BJ (cell line): ENCODE results near the gene ENHO. TPM values are rescaled to one million over a fixed set of nuclear protein-coding genes. Genes with fewer than 3 reads are reported as not detected.

ENCODE experiments used
- CTCF ChIA-PET: fragments of 350-600 bp; formaldehyde crosslinking; extraction: SDS; loops from one replicate; lab custom pipeline; 2021; ENCODE audit warnings: antibody characterized with exemption, inconsistent platforms; lab: Yijun Ruan, JAX
- POLR2A ChIA-PET: fragments of 300-600 bp; sonication (Branson Sonifier 250); formaldehyde crosslinking; extraction: SDS; loops from one replicate; lab custom pipeline; 2021; ENCODE audit warnings: antibody characterized with exemption; lab: Charles Lee
- DNase-seq: peaks from one replicate; pipeline ENCODE4 v3.0.0-alpha.2; 2011; ENCODE audit warnings: low read depth
- H3K27me3 ChIP-seq: 2 replicates; pipeline ENCODE4 v1.6.0; 2011; ENCODE audit warnings: low read length; ENCODE audit not compliant: control insufficient read depth, insufficient read depth
- H3K36me3 ChIP-seq: 2 replicates; pipeline ENCODE4 v1.5.1; 2011; ENCODE audit warnings: low read length; ENCODE audit not compliant: control insufficient read depth, insufficient read depth
- H3K4me3 ChIP-seq: 2 replicates; pipeline ENCODE4 v1.5.1; 2011; ENCODE audit warnings: low read depth, mild to moderate bottlenecking, control low read depth, low read length
- CTCF ChIP-seq: IDR thresholded peaks from 2 replicates; pipeline ENCODE4 v1.5.1; 2011; ENCODE audit warnings: low read depth, mild to moderate bottlenecking, control low read depth, inconsistent platforms, low read length, moderate library complexity; ENCODE audit not compliant: insufficient read depth
- polyA plus RNA-seq: library from polyadenylated mRNA; depleted of rRNA; stranded (reverse); fragments of >200 nt; gene quantifications from 2 replicates; pipeline ENCODE4 v1.2.3, GENCODE V29; 2011

Gene ENHO
- polyA plus RNA-seq, 1 experiment = 0.11 TPM

GRCh38 chr9:34500623-34501267, 22.0 kb downstream of the ENHO start:
- CTCF ChIA-PET = interaction anchor here (0.6 to 5.0 kb wide), 39 partner anchors 9 to 597 kb away, joined by 3 to 79 read pairs (median 4); no protein-coding TSS in a partner anchor
- Histone ChIP-seq H3K27me3 (peaks cover 6% of the 10 kb centered on the region), H3K36me3 (no peaks in the 10 kb centered on the region), H3K4me3 (no peak overlapping the region)
- POLR2A ChIA-PET = no interaction called here
- no peak for DNase-seq
- TF ChIP-seq CTCF = peak; percentile 99

- Histone ChIP-seq H3K36me3 (no peaks in the 10 kb centered on the region), H3K27me3 (peaks cover 6% of the 10 kb centered on the region), H3K4me3 (no peak overlapping the region)
- ChIA-PET POLR2A (no interaction called here), CTCF (interaction anchor here (1.4 to 4.5 kb wide), 4 partner anchors 60 to 98 kb away, joined by 3 to 37 read pairs (median 13); no protein-coding TSS in a partner anchor)
- no peak for TF ChIP-seq CTCF
- DNase-seq = no peak
Observed at GRCh38 chr9:34499076-34499475, 23.7 kb downstream of the ENHO start.

GRCh38 chr9:34498553-34498952, 24.2 kb downstream of the ENHO start:
- Histone ChIP-seq H3K4me3 (no peak overlapping the region), H3K36me3 (no peaks in the 10 kb centered on the region), H3K27me3 (peaks cover 6% of the 10 kb centered on the region)
- no peak for TF ChIP-seq CTCF
- DNase-seq = no peak
- POLR2A ChIA-PET = no interaction called here
- CTCF ChIA-PET = interaction anchor here (0.6 to 4.2 kb wide), 6 partner anchors 53 to 94 kb away, joined by 3 to 22 read pairs (median 3); no protein-coding TSS in a partner anchor

GRCh38 chr9:34496149-34496712, 26.6 kb downstream of the ENHO start:
- CTCF ChIA-PET = interaction anchor here (1.0 to 4.2 kb wide), 4 partner anchors 17 to 92 kb away, joined by 3 to 22 read pairs (median 4); no protein-coding TSS in a partner anchor
- H3K36me3 ChIP-seq = no peaks in the 10 kb centered on the region
- peaks cover 5% of the 10 kb centered on the region for H3K27me3 ChIP-seq
- POLR2A ChIA-PET = no interaction called here
- no peak for DNase-seq
- no peak overlapping the region for H3K4me3 ChIP-seq
- TF ChIP-seq CTCF = no peak

- ChIA-PET CTCF (interaction anchor here (1.1 to 1.7 kb wide), 3 partner anchors 9 to 90 kb away, joined by 3 to 5 read pairs (median 4); no protein-coding TSS in a partner anchor), POLR2A (interaction anchor here (0.5 kb wide), 1 partner anchor 31 kb away, joined by 3 read pairs; no protein-coding TSS in a partner anchor)
Observed at GRCh38 chr9:34493972-34494535, 28.7 kb downstream of the ENHO start.

More at GRCh38 chr9:34493972-34494535, 28.7 kb downstream of the ENHO start:
- TF ChIP-seq CTCF = no peak
- Histone ChIP-seq H3K36me3 (no peaks in the 10 kb centered on the region), H3K4me3 (no peak overlapping the region), H3K27me3 (peaks cover 5% of the 10 kb centered on the region)
- no peak for DNase-seq
